ENCODE data around the gene SNX32. TPM values are rescaled to one million over a fixed set of nuclear protein-coding genes. Genes with fewer than 3 reads are reported as not detected.

The SNX32 gene
- polyA plus RNA-seq, 1 donor = 6.3 TPM

GRCh38 chr11:65798882-65799281 is 34.9 kb upstream of the SNX32 start:
- Histone ChIP-seq H3K27ac (ENCODE audit: low read length) (no peak overlapping the region), H3K4me1 (ENCODE audit: control insufficient read depth, insufficient read depth, low read length) (peaks cover 13% of the 10 kb centered on the region), H3K4me3 (ENCODE audit: low read length) (no peak overlapping the region), H3K27me3 (ENCODE audit: control insufficient read depth, insufficient read depth, low read length) (peaks cover 8% of the 10 kb centered on the region), H3K9me3 (ENCODE audit: control insufficient read depth, low read depth, low read length) (no peaks in the 10 kb centered on the region), H3K36me3 (ENCODE audit: control insufficient read depth, insufficient read depth, low read length) (peaks cover 30% of the 10 kb centered on the region)
- WGBS (ENCODE audit: insufficient coverage, low lambda C conversion rate) = no CpG with 5 or more reads among the region's 8 CpGs
- DNase-seq = no peak

GRCh38 chr11:65801153-65801987 is 32.4 kb upstream of the SNX32 start:
- Histone ChIP-seq H3K36me3 (ENCODE audit: control insufficient read depth, insufficient read depth, low read length) (peaks cover 6% of the 10 kb centered on the region), H3K27me3 (ENCODE audit: control insufficient read depth, insufficient read depth, low read length) (peaks cover 12% of the 10 kb centered on the region), H3K4me1 (ENCODE audit: control insufficient read depth, insufficient read depth, low read length) (peaks cover 3% of the 10 kb centered on the region), H3K4me3 (ENCODE audit: low read length) (no peak overlapping the region), H3K27ac (ENCODE audit: low read length) (no peak overlapping the region), H3K9me3 (ENCODE audit: control insufficient read depth, low read depth, low read length) (no peaks in the 10 kb centered on the region)
- no peak for DNase-seq
- 50% methylated on average over 2 of the region's 18 CpGs for WGBS (ENCODE audit: insufficient coverage, low lambda C conversion rate)

GRCh38 chr11:65802841-65803240 is 30.9 kb upstream of the SNX32 start:
- WGBS (ENCODE audit: insufficient coverage, low lambda C conversion rate) = no CpG with 5 or more reads among the region's 9 CpGs
- DNase-seq = no peak
- H3K27me3 ChIP-seq (ENCODE audit: control insufficient read depth, insufficient read depth, low read length) = peaks cover 12% of the 10 kb centered on the region

GRCh38 chr11:65803797-65804492 is 29.8 kb upstream of the SNX32 start:
- H3K9me3 ChIP-seq (ENCODE audit: control insufficient read depth, low read depth, low read length) = no peaks in the 10 kb centered on the region
- WGBS (ENCODE audit: insufficient coverage, low lambda C conversion rate) = no CpG with 5 or more reads among the region's 21 CpGs
- H3K36me3 ChIP-seq (ENCODE audit: control insufficient read depth, insufficient read depth, low read length) = no peaks in the 10 kb centered on the region

More at GRCh38 chr11:65802841-65803240, 30.9 kb upstream of the SNX32 start:
- no peak overlapping the region for H3K27ac ChIP-seq (ENCODE audit: low read length)
- peaks cover 3% of the 10 kb centered on the region for H3K4me1 ChIP-seq (ENCODE audit: control insufficient read depth, insufficient read depth, low read length)
- H3K4me3 ChIP-seq (ENCODE audit: low read length) = no peak overlapping the region
- H3K36me3 ChIP-seq (ENCODE audit: control insufficient read depth, insufficient read depth, low read length) = no peaks in the 10 kb centered on the region
- no peaks in the 10 kb centered on the region for H3K9me3 ChIP-seq (ENCODE audit: control insufficient read depth, low read depth, low read length)

GRCh38 chr11:65806979-65807378 is 26.8 kb upstream of the SNX32 start:
- no peaks in the 10 kb centered on the region for H3K36me3 ChIP-seq (ENCODE audit: control insufficient read depth, insufficient read depth, low read length)
- peaks cover 3% of the 10 kb centered on the region for H3K4me1 ChIP-seq (ENCODE audit: control insufficient read depth, insufficient read depth, low read length)
- WGBS (ENCODE audit: insufficient coverage, low lambda C conversion rate) = no CpG with 5 or more reads among the region's 6 CpGs
- H3K4me3 ChIP-seq (ENCODE audit: low read length) = no peak overlapping the region
- no peak overlapping the region for H3K27ac ChIP-seq (ENCODE audit: low read length)
- H3K27me3 ChIP-seq (ENCODE audit: control insufficient read depth, insufficient read depth, low read length) = peaks cover 12% of the 10 kb centered on the region
- no peaks in the 10 kb centered on the region for H3K9me3 ChIP-seq (ENCODE audit: control insufficient read depth, low read depth, low read length)
- no peak for DNase-seq

More at GRCh38 chr11:65803797-65804492, 29.8 kb upstream of the SNX32 start:
- Histone ChIP-seq H3K27ac (ENCODE audit: low read length) (no peak overlapping the region), H3K4me1 (ENCODE audit: control insufficient read depth, insufficient read depth, low read length) (peaks cover 3% of the 10 kb centered on the region), H3K4me3 (ENCODE audit: low read length) (no peak overlapping the region), H3K27me3 (ENCODE audit: control insufficient read depth, insufficient read depth, low read length) (peaks cover 12% of the 10 kb centered on the region)
- DNase-seq = no peak

- Histone ChIP-seq H3K27ac (ENCODE audit: low read length) (no peak overlapping the region), H3K36me3 (ENCODE audit: control insufficient read depth, insufficient read depth, low read length) (no peaks in the 10 kb centered on the region), H3K27me3 (ENCODE audit: control insufficient read depth, insufficient read depth, low read length) (peaks cover 5% of the 10 kb centered on the region), H3K4me3 (ENCODE audit: low read length) (no peak overlapping the region), H3K4me1 (ENCODE audit: control insufficient read depth, insufficient read depth, low read length) (peaks cover 2% of the 10 kb centered on the region), H3K9me3 (ENCODE audit: control insufficient read depth, low read depth, low read length) (no peaks in the 10 kb centered on the region)
- no peak for DNase-seq
- WGBS (ENCODE audit: insufficient coverage, low lambda C conversion rate) = no CpG with 5 or more reads among the region's 20 CpGs
These were observed 24.9 kb upstream of the SNX32 start for GRCh38 chr11:65808744-65809341.

- no peak overlapping the region for H3K4me3 ChIP-seq (ENCODE audit: low read length)
- no peaks in the 10 kb centered on the region for H3K9me3 ChIP-seq (ENCODE audit: control insufficient read depth, low read depth, low read length)
- WGBS (ENCODE audit: insufficient coverage, low lambda C conversion rate) = no CpG with 5 or more reads among the region's 9 CpGs
- H3K27ac ChIP-seq (ENCODE audit: low read length) = no peak overlapping the region
- DNase-seq = no peak
- H3K36me3 ChIP-seq (ENCODE audit: control insufficient read depth, insufficient read depth, low read length) = no peaks in the 10 kb centered on the region
- H3K27me3 ChIP-seq (ENCODE audit: control insufficient read depth, insufficient read depth, low read length) = no peaks in the 10 kb centered on the region
- H3K4me1 ChIP-seq (ENCODE audit: control insufficient read depth, insufficient read depth, low read length) = peaks cover 6% of the 10 kb centered on the region
These were observed 24.3 kb upstream of the SNX32 start for GRCh38 chr11:65809496-65809895.

GRCh38 chr11:65810046-65810868 is 23.5 kb upstream of the SNX32 start:
- Histone ChIP-seq H3K9me3 (ENCODE audit: control insufficient read depth, low read depth, low read length) (no peaks in the 10 kb centered on the region), H3K4me3 (ENCODE audit: low read length) (no peak overlapping the region), H3K4me1 (ENCODE audit: control insufficient read depth, insufficient read depth, low read length) (peaks cover 13% of the 10 kb centered on the region), H3K27ac (ENCODE audit: low read length) (no peak overlapping the region), H3K27me3 (ENCODE audit: control insufficient read depth, insufficient read depth, low read length) (no peaks in the 10 kb centered on the region), H3K36me3 (ENCODE audit: control insufficient read depth, insufficient read depth, low read length) (no peaks in the 10 kb centered on the region)
- 51% methylated on average over 2 of the region's 23 CpGs for WGBS (ENCODE audit: insufficient coverage, low lambda C conversion rate)
- DNase-seq = no peak

- peak in 1 of 2 donors; percentile 1 for DNase-seq
- Histone ChIP-seq H3K36me3 (ENCODE audit: control insufficient read depth, insufficient read depth, low read length) (no peaks in the 10 kb centered on the region), H3K4me1 (ENCODE audit: control insufficient read depth, insufficient read depth, low read length) (peaks cover 25% of the 10 kb centered on the region), H3K27ac (ENCODE audit: low read length) (no peak overlapping the region), H3K9me3 (ENCODE audit: control insufficient read depth, low read depth, low read length) (no peaks in the 10 kb centered on the region), H3K27me3 (ENCODE audit: control insufficient read depth, insufficient read depth, low read length) (no peaks in the 10 kb centered on the region), H3K4me3 (ENCODE audit: low read length) (no peak overlapping the region)
- 100% methylated on average over 1 of the region's 19 CpGs for WGBS (ENCODE audit: insufficient coverage, low lambda C conversion rate)
These were observed 21.8 kb upstream of the SNX32 start for GRCh38 chr11:65811764-65812475.

Measured in large intestine (tissue), 3 donors.